ENCODE results near the gene ALPK3. TPM values are rescaled to one million over a fixed set of nuclear protein-coding genes. Genes with fewer than 3 reads are reported as not detected.

The ALPK3 gene
- total RNA-seq, 1 donor from 2014 or later = 2.5 TPM

DNA sequence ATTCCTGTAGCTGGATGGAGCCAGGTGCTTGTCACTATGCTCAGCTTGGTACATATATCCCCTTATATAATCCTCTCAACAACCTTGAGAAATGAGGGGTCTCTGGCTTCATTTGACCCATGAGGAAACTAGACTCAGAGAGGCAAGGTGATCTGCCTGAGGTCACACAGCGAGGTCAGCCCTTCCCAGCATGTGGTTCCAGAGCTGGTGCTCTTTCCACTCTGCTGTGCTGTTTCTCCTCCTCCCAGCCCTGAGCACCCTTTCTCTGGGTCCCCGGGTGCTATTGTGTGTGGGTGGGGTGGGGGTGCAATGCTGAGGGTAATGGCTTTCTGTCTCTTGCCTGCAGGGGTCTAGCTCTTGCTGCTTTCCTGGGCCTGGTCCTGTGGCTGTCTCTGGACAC is 86.6 kb downstream of the ALPK3 start:
- intact Hi-C loops (cut with DNase I) = no loop called here
- Histone ChIP-seq H3K27ac (peak overlapping the region; percentile 60), H3K4me3 (no peak overlapping the region)

DNA sequence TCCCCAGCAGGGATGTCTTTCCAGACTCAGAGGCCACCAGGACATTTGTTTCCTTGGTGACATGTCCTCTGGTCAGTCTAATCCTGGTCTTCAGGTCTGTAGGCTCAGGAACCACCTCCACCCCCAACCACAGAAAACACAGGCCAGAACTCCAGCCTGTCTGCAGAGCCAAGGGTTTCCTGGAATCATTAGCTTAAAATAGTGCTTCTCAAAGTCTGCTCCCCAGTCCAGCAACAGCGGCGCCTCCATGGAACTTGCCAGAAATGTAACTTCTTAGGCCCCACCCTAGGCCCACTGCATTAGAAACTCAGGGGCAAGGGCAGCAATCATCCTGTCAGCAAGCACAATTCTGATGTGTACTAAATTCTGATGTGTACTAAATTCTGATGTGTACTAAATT is 87.3 kb downstream of the ALPK3 start:
- no peaks in the 10 kb centered on the region for H3K27me3 ChIP-seq
- intact Hi-C loops (cut with DNase I) = no loop called here
- no peak overlapping the region for H3K4me3 ChIP-seq
- no peaks in the 10 kb centered on the region for H3K9me3 ChIP-seq
- TF ChIP-seq, protein P1, sequence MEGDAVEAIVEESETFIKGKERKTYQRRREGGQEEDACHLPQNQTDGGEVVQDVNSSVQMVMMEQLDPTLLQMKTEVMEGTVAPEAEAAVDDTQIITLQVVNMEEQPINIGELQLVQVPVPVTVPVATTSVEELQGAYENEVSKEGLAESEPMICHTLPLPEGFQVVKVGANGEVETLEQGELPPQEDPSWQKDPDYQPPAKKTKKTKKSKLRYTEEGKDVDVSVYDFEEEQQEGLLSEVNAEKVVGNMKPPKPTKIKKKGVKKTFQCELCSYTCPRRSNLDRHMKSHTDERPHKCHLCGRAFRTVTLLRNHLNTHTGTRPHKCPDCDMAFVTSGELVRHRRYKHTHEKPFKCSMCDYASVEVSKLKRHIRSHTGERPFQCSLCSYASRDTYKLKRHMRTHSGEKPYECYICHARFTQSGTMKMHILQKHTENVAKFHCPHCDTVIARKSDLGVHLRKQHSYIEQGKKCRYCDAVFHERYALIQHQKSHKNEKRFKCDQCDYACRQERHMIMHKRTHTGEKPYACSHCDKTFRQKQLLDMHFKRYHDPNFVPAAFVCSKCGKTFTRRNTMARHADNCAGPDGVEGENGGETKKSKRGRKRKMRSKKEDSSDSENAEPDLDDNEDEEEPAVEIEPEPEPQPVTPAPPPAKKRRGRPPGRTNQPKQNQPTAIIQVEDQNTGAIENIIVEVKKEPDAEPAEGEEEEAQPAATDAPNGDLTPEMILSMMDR (IDR thresholded peaks at IDR 0.05) = no peak
- no peak for TF ChIP-seq POLR2AphosphoS5 (IDR thresholded peaks at IDR 0.05; ENCODE audit: insufficient read depth in 1 of 2, low read depth in 1 of 2)
- TF ChIP-seq POLR2A (IDR thresholded peaks at IDR 0.05) = no peak
- no peaks in the 10 kb centered on the region for H3K36me3 ChIP-seq
- H3K4me1 ChIP-seq = peaks cover 37% of the 10 kb centered on the region
- peak overlapping the region; percentile 60 for H3K27ac ChIP-seq
- no peak for DNase-seq (ENCODE audit: extremely low spot score in 2 of 2)

More for the DNA sequence above, 86.6 kb downstream of the ALPK3 start:
- Histone ChIP-seq H3K9me3 (no peaks in the 10 kb centered on the region), H3K27me3 (no peaks in the 10 kb centered on the region), H3K4me1 (peaks cover 33% of the 10 kb centered on the region), H3K36me3 (no peaks in the 10 kb centered on the region)
- no peak for DNase-seq (ENCODE audit: extremely low spot score in 2 of 2)
- TF ChIP-seq, protein P1 (IDR thresholded peaks at IDR 0.05) = no peak
- TF ChIP-seq POLR2A (IDR thresholded peaks at IDR 0.05) = no peak
- no peak for TF ChIP-seq POLR2AphosphoS5 (IDR thresholded peaks at IDR 0.05; ENCODE audit: insufficient read depth in 1 of 2, low read depth in 1 of 2)

DNA sequence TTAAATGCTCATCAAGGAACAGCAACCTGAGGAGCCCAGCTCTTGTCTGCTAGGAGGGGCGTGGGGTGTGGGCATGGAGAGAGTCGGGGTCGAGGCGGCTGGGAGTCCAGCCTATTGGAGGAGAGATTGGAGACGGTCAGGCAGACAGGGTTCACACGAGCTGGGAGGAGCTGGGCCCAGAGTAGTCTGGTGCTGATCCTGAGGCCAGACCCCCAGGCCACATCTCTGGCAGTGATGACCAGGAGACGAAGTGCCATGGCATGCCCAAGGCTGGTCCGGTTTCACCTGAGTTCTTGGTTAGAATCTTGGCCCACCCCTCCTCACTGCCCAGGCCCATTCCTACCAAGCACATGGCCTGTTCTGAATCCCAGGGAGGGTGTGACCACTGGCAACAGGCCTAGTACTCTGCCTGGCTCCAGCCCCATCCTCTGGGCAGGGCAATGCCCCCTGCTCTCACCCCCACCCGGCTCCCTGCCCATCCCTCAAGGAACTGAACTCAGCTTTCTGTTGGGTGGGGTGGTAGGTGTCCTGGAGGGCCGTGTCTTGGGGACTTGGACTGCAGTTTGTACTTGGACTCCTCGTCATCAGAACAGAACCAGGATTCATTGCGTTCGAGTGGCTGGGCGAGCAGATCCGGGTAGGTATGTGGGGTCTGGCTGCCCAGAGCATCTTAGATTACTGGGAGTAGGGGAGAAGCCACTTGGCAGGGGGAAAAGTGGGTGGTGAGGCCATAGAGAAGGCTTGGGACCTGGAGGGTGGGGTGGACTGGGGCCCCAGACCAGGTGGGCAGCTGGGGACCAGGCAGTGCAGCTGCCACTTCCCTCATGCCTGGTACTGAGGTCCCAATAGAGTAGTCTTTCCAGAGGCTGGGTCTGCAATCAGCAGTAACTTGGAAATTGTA is 88.1 kb downstream of the ALPK3 start:
- intact Hi-C loops (cut with DNase I) = no loop called here
- H3K4me3 ChIP-seq = no peak overlapping the region
- H3K27ac ChIP-seq = peak overlapping the region; percentile 60
- TF ChIP-seq POLR2AphosphoS5 (IDR thresholded peaks at IDR 0.05; ENCODE audit: insufficient read depth in 1 of 2, low read depth in 1 of 2) = no peak
- H3K27me3 ChIP-seq = no peaks in the 10 kb centered on the region
- no peaks in the 10 kb centered on the region for H3K36me3 ChIP-seq
- peaks cover 45% of the 10 kb centered on the region for H3K4me1 ChIP-seq
- DNase-seq (ENCODE audit: extremely low spot score in 2 of 2) = no peak
- H3K9me3 ChIP-seq = no peaks in the 10 kb centered on the region

DNA sequence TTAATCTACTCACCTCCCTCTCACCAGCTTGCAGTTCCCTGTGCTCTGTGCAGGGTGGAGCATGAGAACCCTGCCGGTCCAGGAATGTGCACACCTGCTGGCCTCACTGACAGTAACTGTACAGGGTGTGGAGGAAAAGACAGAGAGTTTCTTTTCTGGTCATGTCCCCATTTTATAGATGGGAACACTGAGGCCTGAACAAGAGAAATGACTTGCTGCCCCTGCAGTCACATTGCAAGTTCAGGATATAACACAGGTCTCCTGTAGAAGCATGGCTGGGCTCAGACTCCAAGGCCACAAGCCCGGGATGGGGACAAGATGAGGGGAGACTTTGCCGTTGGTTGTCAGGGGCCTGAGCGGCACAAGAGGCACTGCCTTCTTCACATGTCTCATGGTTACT is 90.6 kb downstream of the ALPK3 start:
- H3K4me1 ChIP-seq = peaks cover 66% of the 10 kb centered on the region
- H3K27me3 ChIP-seq = no peaks in the 10 kb centered on the region
- no peak for TF ChIP-seq POLR2A (IDR thresholded peaks at IDR 0.05)
- no peaks in the 10 kb centered on the region for H3K36me3 ChIP-seq
- intact Hi-C loops (cut with DNase I) = no loop called here
- DNase-seq (ENCODE audit: extremely low spot score in 2 of 2) = no peak
- peak overlapping the region; percentile 84 for H3K27ac ChIP-seq
- H3K9me3 ChIP-seq = no peaks in the 10 kb centered on the region
- H3K4me3 ChIP-seq = no peak overlapping the region

DNA sequence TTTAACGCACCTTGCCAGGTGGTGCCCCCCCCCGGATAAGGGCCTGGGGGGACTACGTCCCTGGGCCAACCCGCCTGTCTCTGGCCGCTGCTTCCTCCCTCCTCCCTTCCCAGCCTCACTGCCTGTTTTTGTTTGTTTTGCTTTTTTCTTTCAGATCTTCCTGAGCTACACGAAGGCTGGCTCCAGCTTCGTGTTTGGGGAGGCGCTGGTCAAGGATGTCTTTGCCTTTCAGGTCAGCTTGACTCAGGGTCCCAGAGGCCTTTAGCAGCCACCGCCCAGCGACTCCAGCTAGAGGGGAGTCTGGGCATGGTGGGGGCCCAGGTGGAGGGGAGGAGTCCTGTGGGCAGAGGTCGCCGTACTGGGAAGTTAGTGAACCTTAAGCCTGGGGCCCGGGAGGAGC is 91.4 kb downstream of the ALPK3 start:
- Histone ChIP-seq H3K36me3 (no peaks in the 10 kb centered on the region), H3K27ac (peak overlapping the region; percentile 84), H3K9me3 (no peaks in the 10 kb centered on the region), H3K4me1 (peaks cover 74% of the 10 kb centered on the region), H3K4me3 (no peak overlapping the region), H3K27me3 (no peaks in the 10 kb centered on the region)
- intact Hi-C loops (cut with DNase I) = no loop called here
- TF ChIP-seq, protein P1 (IDR thresholded peaks at IDR 0.05) = no peak
- no peak for TF ChIP-seq POLR2A (IDR thresholded peaks at IDR 0.05)
- no peak for TF ChIP-seq POLR2AphosphoS5 (IDR thresholded peaks at IDR 0.05; ENCODE audit: insufficient read depth in 1 of 2, low read depth in 1 of 2)
- DNase-seq (ENCODE audit: extremely low spot score in 2 of 2) = no peak

DNA sequence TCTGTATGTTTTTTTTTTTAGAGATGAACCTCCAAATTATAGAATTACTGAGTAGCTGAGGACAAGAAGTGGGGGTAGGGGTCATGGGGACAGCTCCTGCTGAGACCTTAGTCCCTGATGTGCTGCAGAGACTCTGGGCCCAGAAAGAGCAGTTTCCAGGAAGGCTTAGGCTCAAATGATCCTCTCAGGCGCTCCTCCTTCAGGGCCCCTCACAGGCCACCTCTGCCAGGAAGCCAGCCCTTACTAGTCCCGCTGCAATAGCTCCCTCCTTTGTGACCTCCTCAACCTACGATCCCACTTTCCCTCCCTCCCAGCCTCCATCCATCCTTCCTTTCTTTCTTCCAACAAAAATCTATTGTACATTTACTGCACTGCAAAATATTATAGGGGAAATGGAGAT is 91.9 kb downstream of the ALPK3 start:
- intact Hi-C loops (cut with DNase I) = no loop called here
- DNase-seq (ENCODE audit: extremely low spot score in 2 of 2) = no peak
- H3K9me3 ChIP-seq = no peaks in the 10 kb centered on the region
- TF ChIP-seq POLR2AphosphoS5 (IDR thresholded peaks at IDR 0.05; ENCODE audit: insufficient read depth in 1 of 2, low read depth in 1 of 2) = no peak
- TF ChIP-seq POLR2A (IDR thresholded peaks at IDR 0.05) = no peak
- no peak overlapping the region for H3K4me3 ChIP-seq
- H3K4me1 ChIP-seq = peaks cover 76% of the 10 kb centered on the region
- H3K36me3 ChIP-seq = no peaks in the 10 kb centered on the region
- H3K27me3 ChIP-seq = no peaks in the 10 kb centered on the region
- peak overlapping the region; percentile 84 for H3K27ac ChIP-seq
